Endometrial microvascular endothelial cells (primary cell): ENCODE measurements around the gene CDO1. TPM values are rescaled to one million over a fixed set of nuclear protein-coding genes. Genes with fewer than 3 reads are reported as not detected.

ENCODE experiments used
- in situ Hi-C: cut with HindIII; loops from 2 replicates; pipeline ENCODE4 v1.10.0; 2017; ENCODE audit warnings: low sequenced_read_pairs, low pct_unique_long_range_greater_than_20kb; ENCODE audit errors: inconsistent ontology term
- total RNA-seq: library from RNA; depleted of rRNA; stranded (reverse); fragments of >200 nt; gene quantifications from one replicate; pipeline ENCODE4 v1.2.3, GENCODE V29; 2015; ENCODE audit errors: inconsistent ontology term

The CDO1 gene
- not detected for total RNA-seq

GRCh38 chr5:115816226-115817081, at the start of gene CDO1:
TSS of gene CDO1 (minus strand) at chr5:115816659. CDS start at chr5:115816397, 262 bp downstream.
- in situ Hi-C loops, result no loop called here

GRCh38 chr5:115859378-115859777, 42.9 kb upstream of the CDO1 start:
- in situ Hi-C loops, result no loop called here

- in situ Hi-C loops, result no loop called here
Measured at GRCh38 chr5:115858396-115858795, 41.9 kb upstream of the CDO1 start.

- in situ Hi-C loops, result no loop called here
Measured at GRCh38 chr5:115857626-115858349, 41.3 kb upstream of the CDO1 start.

- in situ Hi-C loops, result no loop called here
Measured at GRCh38 chr5:115857057-115857479, 40.6 kb upstream of the CDO1 start.

GRCh38 chr5:115855959-115856358, 39.5 kb upstream of the CDO1 start:
- in situ Hi-C loops, result no loop called here

- in situ Hi-C loops, result no loop called here
Measured at GRCh38 chr5:115854139-115854538, 37.7 kb upstream of the CDO1 start.

GRCh38 chr5:115850744-115851416, 34.4 kb upstream of the CDO1 start:
- in situ Hi-C loops, result no loop called here

GRCh38 chr5:115849258-115849798, 32.9 kb upstream of the CDO1 start:
- in situ Hi-C loops, result no loop called here

- in situ Hi-C loops, result no loop called here
Measured at GRCh38 chr5:115847290-115847689, 30.8 kb upstream of the CDO1 start.

- in situ Hi-C loops, result no loop called here
Measured at GRCh38 chr5:115844321-115844817, 27.9 kb upstream of the CDO1 start.

GRCh38 chr5:115843444-115844130, 27.1 kb upstream of the CDO1 start:
- in situ Hi-C loops, result no loop called here

- in situ Hi-C loops, result no loop called here
Measured at GRCh38 chr5:115842952-115843351, 26.5 kb upstream of the CDO1 start.

GRCh38 chr5:115842089-115842935, 25.9 kb upstream of the CDO1 start:
- in situ Hi-C loops, result no loop called here

- in situ Hi-C loops, result no loop called here
Measured at GRCh38 chr5:115841382-115842088, 25.1 kb upstream of the CDO1 start, which contains the start of the genes AP3S1 and ATG12. TSS of gene AP3S1 (plus strand) at chr5:115841935. CDS start at chr5:115842038, 103 bp downstream. TSS of gene ATG12 (minus strand) at chr5:115841565. CDS start at chr5:115841552, 13 bp downstream.

GRCh38 chr5:115840873-115841272, 24.4 kb upstream of the CDO1 start:
- in situ Hi-C loops, result no loop called here
